HepG2 (cell line): ENCODE measurements around the gene GOLT1A.

Experiments used
- CREM ChIP-seq, 2 experiments: sonication (generic) in 1 of 2; formaldehyde crosslinking in 1 of 2; IDR thresholded peaks; 2 replicates each; pipeline versions ENCODE4 v1.4.0 to v1.6.1; 2016 to 2020; ENCODE audit warnings: antibody characterized with exemption in 1 of 2, mild to moderate bottlenecking in 1 of 2, missing genetic modification reagents in 1 of 2
- CTCF ChIP-seq: sonication (generic); formaldehyde crosslinking; IDR thresholded peaks from 2 replicates; pipeline ENCODE4 v1.5.0; 2020; ENCODE audit warnings: mild to moderate bottlenecking, missing genetic modification reagents, moderate library complexity
- NR1H2 ChIP-seq: sonication (generic); formaldehyde crosslinking; IDR thresholded peaks from 2 replicates; pipeline ENCODE4 v1.8.1; 2022; ENCODE audit warnings: low read depth, missing genetic modification reagents, borderline replicate concordance
- POLR2A ChIP-seq, 2 experiments: IDR thresholded peaks; 2 replicates each; pipeline ENCODE4 v1.6.1; 2011; ENCODE audit warnings: low read depth in 2 of 2, low read length in 2 of 2, mild to moderate bottlenecking in 1 of 2, moderate library complexity in 1 of 2; ENCODE audit not compliant: insufficient read depth in 1 of 2
- POLR2AphosphoS2 ChIP-seq: IDR thresholded peaks from 2 replicates; pipeline ENCODE4 v1.6.1; 2011; ENCODE audit warnings: low read depth, low read length, improper control_type of control experiment
- RXRA ChIP-seq: sonication (generic); formaldehyde crosslinking; IDR thresholded peaks from 2 replicates; pipeline ENCODE4 v1.5.1; 2020; ENCODE audit warnings: missing genetic modification reagents
- SIN3A ChIP-seq: IDR thresholded peaks from 2 replicates; pipeline ENCODE4 v1.6.1; 2011; ENCODE audit warnings: low read depth, mild to moderate bottlenecking, control low read depth, low read length, borderline replicate concordance
- SMARCE1 ChIP-seq: fragments of 450-650 bp; IDR thresholded peaks from 2 replicates; pipeline ENCODE4 v1.6.1; 2017; ENCODE audit warnings: borderline replicate concordance
- SP2 ChIP-seq: sonication (generic); formaldehyde crosslinking; IDR thresholded peaks from 2 replicates; pipeline ENCODE4 v1.5.1; 2020; ENCODE audit warnings: mild to moderate bottlenecking, missing genetic modification reagents
- TAF15 ChIP-seq: fragments of 200-400 bp; formaldehyde crosslinking; IDR thresholded peaks from one replicate; pipeline ENCODE4 v1.6.1; 2018; ENCODE audit warnings: mild to moderate bottlenecking, low read depth, low read length; ENCODE audit not compliant: poor library complexity, severe bottlenecking

GRCh38 chr1:204259196-204259595 lies 45.4 kb upstream of the GOLT1A start:
- TF ChIP-seq SMARCE1 (no peak), NR1H2 (CRISPR knock-in tag) (no peak), CTCF (CRISPR knock-in tag) (no peak), CREM (IDR thresholded peaks at IDR 0.05) (no peak), CREM (CRISPR knock-in tag; IDR thresholded peaks at IDR 0.05) (no peak), RXRA (CRISPR knock-in tag) (no peak), TAF15 (no peak), SIN3A (no peak), SP2 (CRISPR knock-in tag) (no peak), POLR2A (IDR thresholded peaks at IDR 0.05; ENCODE audit: insufficient read depth in 1 of 2, low read depth in 2 of 2, low read length in 2 of 2) (no peak), POLR2AphosphoS2 (no peak)
